Head of caudate nucleus (tissue), 42 donors: Measurements from ENCODE around the gene MRPS23.

Experiments used
- DNase-seq, 42 donors: peaks; one replicate each; pipeline versions ENCODE4 v3.0.0 to v3.0.0-alpha.2; 2020 to 2021; ENCODE audit warnings: mixed read lengths in 7 of 42
- intact Hi-C: fragments of 100-400 bp; cut with DNase I; formaldehyde crosslinking; loops from one replicate; pipeline ENCODE4 v1.15.0; 2022

Gene MRPS23

DNA sequence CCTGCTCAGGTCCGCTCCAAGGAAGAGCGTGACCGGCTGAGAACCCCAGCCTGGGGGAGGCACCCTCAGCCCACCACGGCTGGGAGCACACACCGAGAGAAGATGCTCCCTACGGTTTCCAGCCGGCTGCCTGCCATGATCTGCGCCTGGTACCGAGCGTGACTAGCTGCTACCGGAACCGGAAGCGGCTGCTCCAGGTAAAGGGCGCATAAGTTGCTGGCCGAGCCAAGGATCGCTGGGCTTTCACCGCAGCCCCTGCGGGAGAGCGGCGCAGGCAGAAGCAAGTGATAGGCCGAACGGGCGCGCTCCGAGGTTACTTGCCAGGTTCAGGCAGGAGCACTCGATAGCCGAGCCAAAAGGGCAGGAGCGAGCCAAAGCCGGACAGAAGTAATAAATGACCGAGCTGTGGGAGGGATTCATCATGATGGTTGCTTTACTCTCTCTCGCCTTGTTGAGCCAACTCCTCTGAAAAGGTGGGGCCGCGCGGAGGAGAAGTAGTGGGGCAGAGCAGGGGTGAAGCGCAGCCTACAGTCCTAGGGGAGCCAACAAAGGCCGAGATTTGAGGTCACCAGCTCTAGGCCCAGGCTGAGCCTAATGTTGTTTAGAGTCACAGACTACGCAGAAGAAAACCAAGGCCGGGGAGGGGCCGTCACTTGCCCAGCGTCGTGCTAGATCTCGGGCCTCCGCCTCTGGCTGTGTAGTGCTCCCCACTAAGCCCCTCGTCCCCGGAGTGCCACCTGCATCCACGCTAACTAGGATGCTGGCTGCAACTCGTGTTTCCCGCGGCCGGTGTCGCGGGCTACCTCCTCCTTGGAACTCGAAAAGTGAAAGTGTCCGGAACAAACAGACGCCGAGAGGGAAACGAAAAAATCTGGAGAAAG is at the start of gene MRPS23:
Gene MRPS23, minus strand, starts transcription at position 171 of the 881 bp plus-strand sequence. Its CDS starts 34 bp downstream, at position 137.
- intact Hi-C loops: loop anchor here (5.0 kb wide), 2 partner anchors 52 to 157 kb away; partner anchors contain the start of gene SRSF1
- DNase-seq: peak; percentile 96 to 100 (median 98)

DNA sequence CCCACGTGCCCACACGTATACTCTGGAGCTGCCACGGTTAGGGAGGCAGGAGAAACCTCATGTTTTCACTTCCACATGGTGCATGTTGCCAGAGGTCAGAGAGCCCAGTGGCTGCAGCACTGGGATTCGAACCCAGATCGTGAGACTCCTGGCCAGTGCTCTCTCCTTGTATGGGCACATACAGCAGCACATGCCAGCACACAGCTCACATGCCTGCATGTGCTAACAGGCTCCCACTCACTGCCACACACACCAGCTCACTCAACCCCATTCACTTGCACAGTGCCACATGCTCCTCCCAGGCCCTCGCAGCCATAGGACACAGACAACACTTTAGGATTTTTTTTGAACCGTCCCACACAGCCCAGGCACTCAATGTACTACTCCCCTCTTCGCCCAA is 49.5 kb upstream of the MRPS23 start:
- intact Hi-C loops: no loop called here
- DNase-seq: peak in 26 of 42 donors; percentile 39 to 82 (median 64)

DNA sequence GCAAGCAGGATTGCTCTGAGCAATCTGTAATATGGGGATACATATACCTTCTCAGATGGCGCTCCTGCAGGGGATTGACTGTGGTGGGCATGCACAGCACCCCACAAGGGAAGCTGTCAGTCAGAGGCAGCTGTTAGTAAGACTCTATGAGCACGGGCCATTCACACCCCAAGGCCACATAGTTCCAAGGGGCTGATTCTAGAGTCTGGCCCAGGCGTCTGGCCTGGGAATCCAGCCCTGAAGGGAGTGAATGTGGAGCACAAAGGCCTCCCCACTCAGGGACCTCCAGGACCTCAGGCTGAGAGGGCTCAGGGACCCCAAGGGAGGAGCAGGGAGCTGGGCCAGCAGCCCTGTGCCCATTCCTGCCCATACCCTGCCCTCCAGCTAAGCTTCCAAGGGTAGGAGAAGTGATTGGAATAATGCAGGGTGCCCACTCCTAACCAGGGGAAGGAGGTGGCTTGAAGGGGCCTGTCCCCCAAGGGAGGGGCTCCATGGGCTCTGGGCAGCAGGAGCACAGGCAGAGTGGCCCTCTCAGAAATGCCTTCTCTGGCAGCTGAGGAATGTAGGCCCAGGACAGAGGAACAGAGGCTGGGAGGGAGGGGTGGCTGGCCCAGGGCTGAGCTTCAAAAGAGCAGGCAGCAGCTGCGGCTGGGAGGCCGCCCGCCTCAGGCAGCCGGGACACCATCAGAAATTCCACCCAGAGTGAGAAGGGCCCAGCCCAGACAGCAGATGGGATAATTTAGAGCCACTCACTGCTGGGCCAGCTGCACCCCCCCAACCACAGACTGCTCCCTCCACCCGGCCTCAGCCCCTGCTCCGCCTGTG is 48.9 kb upstream of the MRPS23 start:
- DNase-seq: peak; percentile 51 to 90 (median 80)
- intact Hi-C loops: no loop called here

DNA sequence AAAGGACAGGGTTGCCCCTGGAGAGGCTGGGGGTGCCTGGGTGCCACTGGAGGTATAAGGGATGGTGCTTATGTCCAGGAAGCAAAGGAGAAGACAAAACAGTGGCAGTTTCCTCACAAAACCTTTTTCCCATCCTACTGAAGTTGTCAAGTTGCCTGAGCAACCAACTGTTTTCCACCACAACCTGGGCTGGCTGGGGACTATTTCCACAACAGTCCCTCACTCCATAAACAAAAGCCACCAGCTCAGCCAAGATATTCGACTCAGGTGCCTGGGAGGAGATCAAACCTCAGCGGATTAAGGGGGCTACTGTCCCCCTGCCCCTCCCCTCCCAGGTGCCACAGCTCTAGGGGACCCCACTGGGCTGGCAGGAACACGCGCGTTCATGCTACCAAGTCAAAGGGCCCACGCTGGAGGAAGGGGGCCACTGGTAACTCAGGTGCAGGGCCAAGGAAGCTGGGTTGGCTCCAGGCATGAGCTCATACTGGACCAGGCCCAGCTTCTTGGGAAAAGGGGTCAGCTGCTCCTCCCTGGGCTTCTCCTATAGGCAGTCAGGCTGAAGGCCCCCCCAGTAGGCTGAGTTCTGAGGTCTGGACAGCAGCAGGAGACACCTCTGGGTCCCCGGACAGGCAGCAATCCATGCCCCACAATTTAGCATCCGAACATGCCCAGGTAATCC is 45.7 kb upstream of the MRPS23 start:
- intact Hi-C loops: no loop called here
- peak in 1 of 42 donors; percentile 57 for DNase-seq

DNA sequence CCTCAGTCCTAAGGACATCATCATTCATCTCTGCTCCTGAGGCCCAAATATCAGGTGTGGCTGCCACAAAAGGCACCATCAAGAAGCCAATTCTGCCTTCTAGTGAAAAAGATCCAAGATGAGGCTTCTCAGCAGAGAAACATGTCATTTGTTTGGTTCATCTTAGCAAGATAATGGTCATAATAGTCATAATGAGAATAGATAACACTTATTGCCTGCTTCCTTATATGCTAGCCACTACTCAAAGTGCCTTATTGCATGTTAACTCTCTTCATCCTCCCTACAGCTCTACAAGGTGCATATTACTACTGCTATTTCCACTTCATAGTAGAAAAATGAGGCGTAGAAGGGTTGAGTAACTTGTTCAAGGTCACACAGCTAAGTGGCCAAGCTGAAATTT is 45.0 kb upstream of the MRPS23 start:
- intact Hi-C loops: no loop called here
- no peak for DNase-seq

DNA sequence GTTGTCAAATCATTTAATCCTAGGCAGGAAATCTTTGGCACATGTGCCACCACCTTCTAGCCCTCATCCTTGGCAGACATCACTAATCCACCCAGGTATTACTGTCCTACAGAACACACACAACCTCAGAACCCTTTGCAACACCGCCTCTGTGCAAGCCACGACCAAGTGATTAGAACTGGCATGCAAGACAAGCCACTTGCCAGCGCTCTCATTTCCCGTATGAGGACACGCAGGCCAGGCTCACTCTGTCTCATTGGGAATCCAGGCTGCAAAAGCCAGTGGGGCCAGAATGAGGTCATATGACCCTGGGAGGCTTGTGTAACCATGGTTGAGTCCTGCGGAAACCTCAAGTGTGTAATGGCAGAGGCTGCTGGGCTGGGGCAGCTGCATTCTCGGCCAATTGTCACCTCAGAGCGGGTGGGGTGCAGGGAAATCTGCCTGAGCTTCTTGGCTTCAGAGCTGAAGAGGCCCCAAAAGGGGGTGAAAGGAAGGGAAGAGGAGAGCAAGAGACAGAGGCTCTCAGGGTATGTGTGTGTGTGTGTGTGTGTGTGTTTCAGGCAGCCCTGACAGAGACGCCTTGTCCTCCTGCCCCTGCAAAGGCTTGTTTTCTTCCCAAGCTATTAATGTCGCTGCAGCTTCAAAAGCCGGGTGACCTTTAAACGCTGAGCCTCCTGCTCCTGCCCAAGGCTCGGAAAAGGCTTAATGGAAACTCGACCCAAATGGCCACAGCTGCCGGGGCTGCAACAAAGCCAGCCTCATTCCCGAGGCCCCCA is 43.2 kb upstream of the MRPS23 start:
- DNase-seq: peak; percentile 54 to 94 (median 83)
- intact Hi-C loops: loop anchor here (2.0 kb wide), 1 partner anchor 102 kb away; no protein-coding TSS in a partner anchor

DNA sequence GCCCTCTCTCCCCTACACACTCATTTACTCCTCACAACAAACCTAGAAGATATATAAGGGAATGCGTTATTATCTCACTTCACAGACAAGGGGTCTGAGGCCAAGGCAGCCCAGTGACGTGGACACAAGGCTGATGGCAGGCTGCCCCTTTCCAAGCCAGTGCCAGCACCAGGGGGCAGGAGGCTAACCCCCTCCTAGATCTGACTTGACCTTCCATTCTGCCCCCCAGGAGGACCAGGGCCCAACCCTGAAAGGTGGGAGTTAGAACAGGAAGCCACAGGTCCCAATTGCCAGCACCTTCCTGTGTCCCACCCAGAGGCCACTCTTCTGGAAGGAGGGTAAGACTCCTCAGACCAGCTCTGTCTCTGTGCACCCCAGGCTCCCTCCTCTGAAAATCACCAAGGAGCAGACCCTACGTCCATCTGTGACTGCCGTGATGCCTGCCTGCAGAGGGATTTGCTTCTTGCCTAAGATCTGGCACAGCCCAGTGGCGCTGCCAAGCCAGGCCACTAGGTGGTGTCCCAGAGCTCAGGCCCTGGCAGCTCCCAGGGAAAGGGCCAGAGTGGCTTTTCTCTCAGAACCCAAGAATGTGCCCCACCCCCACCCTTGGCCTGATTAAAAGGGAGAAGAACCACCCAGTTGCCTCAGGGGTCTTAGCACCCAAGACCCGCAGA is 42.4 kb upstream of the MRPS23 start:
- intact Hi-C loops: loop anchor here (2.0 kb wide), 1 partner anchor 103 kb away; no protein-coding TSS in a partner anchor
- peak; percentile 55 to 94 (median 85) for DNase-seq

DNA sequence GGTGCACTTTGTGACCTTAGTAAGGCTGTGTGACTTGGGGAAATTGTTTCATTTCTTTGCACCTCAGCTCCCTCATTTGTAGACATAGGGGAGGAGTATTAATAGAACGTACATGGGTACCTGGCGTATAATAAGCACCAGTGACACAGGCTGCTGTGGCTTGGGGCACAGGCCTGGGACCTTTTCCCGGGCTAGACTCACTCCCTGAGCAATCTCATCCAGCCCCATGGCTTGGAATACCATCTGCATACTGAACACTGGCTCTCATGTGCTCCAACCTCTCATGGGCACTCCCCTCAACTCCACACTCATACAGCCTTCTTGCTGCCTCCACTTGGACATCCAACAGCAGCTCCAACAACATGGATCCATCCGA is 41.0 kb upstream of the MRPS23 start:
- DNase-seq: peak in 1 of 42 donors; percentile 59
- intact Hi-C loops: no loop called here

DNA sequence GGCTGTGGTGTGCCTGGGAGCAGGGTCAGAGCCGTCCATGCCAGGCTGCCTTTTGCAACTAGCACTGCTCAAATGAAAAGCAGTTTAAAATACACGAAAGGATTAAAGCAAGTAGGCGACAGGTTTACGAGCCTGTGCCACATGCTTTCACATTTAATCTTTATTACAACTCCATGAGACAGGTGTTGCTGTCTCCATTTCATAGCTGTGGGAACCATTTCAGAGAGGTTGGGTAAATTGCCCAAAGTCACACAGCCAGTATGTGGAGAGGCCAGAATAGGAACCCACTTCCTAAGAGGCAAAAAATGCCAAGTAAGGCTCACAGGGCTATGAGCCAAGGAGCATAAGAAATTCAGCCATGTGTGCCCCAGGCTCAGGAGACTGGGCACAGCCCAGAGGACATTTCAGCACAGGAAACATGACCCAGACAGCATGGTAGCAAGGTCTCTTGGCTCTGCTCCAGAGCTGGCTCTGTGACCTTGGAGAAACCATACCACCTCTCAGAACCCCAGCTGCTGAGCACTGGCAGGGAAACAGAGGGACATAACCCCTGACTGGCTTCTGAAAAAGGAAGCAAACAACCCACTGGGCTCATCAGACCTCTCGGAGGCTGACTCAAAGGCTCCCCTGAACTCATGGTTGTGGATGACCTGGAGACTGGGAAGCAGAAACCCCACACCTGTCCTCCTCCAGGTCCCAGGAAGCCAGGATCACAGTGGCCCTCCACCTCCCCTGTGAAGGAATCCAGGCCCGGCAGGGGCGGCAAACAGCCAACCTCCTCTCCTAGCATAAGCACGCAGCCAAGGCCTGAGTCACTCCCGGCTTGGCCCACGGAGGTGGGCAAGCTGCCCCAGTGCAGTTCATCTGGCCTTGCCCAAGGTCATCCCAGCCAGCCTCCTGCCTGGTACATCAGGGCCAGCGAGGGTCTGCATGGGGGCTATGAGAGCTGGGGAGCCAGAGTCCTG is 40.3 kb upstream of the MRPS23 start:
- DNase-seq: peak in 26 of 42 donors; percentile 37 to 90 (median 65)
- intact Hi-C loops: no loop called here

DNA sequence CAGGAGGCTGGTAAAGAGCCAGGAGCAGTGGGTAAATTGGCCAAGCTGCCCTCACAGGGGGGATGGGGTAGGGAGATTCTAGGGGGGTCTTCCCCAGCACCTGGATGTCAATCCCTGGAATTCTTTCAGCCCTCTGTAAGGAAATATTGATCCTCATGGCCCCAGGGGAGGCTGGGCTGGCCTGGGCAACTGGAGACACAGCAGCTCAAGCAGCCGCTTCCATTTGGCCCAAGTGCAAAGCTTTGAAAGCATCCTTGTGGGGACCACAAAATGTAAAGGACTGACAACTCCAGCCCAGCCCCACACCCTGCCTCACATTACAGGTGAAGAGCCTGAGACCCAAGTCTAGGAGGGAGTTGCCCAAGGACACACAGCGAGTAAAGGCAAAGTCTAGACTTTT is 39.4 kb upstream of the MRPS23 start:
- DNase-seq: no peak
- intact Hi-C loops: no loop called here

DNA sequence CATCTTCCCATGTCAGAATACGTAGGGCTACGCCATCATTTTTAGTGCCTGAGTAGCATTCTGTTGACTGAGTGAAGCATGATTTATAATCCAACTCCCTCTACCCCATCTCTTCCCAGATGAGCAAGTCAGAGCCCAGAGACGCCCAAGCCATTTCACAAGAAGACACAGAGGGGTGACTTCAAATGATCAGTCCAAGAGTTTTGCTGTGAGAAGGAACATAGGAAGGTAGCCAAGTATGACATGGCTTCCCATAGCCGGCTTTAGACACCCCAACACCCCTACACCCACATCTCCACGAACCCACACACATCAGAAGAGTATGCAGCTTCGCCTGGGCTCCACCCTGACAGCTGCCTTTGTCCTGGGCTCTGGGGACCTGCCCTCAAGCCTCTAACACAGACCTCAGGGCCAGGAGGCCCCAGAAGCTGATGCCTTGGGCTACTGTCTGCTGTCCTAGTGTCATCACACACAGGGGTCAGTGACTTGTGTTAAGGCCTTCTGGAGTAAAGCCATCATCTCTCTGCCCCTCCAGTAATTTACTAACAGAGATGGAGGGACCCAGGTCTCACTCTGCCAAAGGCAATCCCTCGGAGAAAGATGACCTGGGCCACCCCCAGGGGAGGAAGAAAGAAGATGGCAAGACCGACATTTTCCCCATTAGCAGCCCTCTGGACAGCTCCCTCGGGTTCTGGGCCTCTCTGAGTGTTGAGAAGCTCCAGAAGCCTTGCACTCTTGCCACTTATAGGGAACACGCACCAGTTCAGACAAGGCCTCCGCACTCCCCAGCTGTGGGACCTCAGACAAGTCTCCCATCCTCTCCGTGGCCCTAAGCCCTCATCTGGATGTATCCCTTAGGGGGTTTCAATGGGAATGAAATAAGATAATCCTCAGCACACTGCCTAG is 38.7 kb upstream of the MRPS23 start:
- DNase-seq: no peak
- intact Hi-C loops: no loop called here

DNA sequence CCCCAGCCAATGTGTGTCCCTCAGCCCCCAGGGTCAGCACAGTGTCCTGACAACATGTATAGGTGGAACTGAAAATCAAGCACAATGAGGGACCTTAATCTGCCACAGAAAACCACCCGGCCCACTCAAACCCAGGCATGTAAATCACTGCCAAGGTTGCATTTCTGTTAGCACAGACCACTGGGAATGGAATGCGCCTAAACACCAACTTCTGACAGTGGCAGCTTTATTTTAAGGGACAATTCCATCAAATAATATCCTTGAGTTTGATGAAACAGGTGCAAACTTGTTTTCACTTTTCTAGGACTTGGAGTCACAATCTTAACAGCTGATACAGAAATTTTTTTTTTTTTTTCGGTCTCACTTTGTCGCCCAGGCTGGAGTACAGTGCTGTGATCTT is 37.3 kb upstream of the MRPS23 start:
- intact Hi-C loops: no loop called here
- no peak for DNase-seq

DNA sequence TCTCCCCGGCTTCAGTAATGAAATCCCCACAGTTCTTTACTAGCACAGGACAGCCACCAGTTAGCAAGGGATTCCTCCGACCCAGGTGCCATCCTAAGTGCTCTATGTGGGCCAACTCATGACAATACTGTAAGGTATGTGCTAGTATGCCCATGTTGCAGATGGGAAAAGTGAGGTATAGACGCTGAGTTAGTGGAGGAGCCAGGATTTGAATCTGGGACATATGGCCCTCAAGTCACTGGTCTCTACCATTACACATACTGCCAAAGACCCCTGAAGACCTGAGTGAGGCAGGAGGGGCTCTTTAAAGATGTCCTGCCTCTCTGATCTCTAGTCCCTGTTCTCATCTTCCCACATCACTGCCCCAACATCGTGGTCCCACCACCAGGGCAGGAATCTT is 36.2 kb upstream of the MRPS23 start:
- intact Hi-C loops: no loop called here
- no peak for DNase-seq

DNA sequence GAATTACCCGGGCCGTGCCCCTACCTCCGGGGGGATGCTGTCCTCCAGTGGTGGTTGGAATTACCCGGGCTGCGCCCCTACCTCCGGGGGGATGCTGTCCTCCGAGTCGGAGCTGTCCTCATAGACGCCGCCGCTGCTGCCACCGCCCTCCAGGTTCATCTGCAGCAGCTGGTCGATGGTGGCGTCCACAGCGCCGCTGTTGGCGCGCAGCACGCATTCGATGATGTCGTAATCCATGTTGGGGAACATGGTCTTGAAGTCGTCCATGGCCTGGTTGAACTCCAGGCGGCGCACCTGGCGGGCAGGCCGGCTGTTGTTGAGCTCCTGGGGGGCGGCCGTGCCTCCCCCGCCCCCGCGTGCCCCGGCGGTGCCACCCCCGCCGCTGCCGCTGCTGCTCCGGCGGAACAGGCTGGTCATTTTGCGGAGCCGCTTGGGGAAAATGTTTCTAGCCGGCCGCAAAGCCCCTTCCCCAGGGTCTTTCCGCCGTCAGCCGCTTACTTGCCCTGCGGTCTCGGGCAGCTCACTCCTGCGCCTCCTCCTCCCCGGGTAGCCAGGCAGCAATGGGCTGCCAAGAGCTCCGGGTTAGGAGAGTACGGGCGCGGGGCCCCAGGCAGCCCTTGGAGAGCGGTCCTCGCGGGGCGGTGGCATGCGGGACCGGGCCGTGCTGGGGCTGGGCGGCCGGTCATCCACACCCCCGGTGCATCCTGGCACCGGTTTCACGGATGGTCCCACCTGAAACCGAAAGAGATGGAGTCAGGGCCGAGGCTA is 35.5 kb upstream of the MRPS23 start:
- DNase-seq: no peak
- intact Hi-C loops: no loop called here

DNA sequence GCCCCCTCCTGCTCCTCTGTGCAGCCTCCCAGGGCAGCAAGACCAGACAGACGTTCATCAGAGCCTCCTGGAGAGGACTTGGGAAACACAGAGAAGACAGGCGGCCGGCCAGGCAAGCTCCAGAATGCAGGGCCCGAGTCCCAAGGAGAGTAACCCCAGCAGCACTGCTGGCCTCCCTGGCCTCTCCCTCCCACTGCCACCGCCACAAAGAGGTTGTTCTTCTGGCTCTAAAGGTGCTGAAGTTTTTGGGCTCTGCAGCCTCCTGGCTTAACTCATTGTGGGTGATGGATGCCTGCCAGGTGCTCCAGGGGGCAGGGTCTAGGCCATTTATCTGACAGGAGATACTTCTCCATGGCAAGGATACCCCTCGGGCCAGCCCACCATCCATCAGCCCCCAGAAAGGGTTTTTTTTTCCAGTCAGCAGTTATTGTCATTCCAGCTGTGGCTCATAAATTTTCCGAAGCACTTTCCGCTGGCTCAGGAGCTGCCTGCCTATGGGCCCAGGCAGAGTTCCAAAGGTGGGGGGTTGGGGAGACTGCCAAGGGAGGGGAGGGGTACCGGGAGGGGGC is 32.0 kb upstream of the MRPS23 start:
- intact Hi-C loops: no loop called here
- peak in 2 of 42 donors; percentile 38 to 45 for DNase-seq
